RWPE2 (cell line): ENCODE measurements around the gene ESR1.
A peak's percentile ranks its signal among the peaks of the same experiment; 100 is the strongest.

Experiments
- ATAC-seq: fragments of 200-7000 bp; cut with Tn5 transposase; 3 replicates; pipeline ENCODE4 v1.9.1; 2021; ENCODE audit warnings: low read depth
- DNase-seq: peaks from one replicate; pipeline ENCODE4 v3.0.0-alpha.2; 2020; ENCODE audit warnings: low spot score
- H3K27ac ChIP-seq: fragments of 450-650 bp; 2 replicates; pipeline ENCODE4 v1.5.1; 2017; ENCODE audit warnings: mild to moderate bottlenecking; ENCODE audit not compliant: poor library complexity, severe bottlenecking
- H3K27me3 ChIP-seq: fragments of 250-450 bp; sonication (Bioruptor Pico); 2 replicates; pipeline ENCODE4 v1.5.1; 2021; ENCODE audit warnings: mild to moderate bottlenecking, moderate library complexity; ENCODE audit not compliant: insufficient read depth, poor library complexity, severe bottlenecking
- H3K36me3 ChIP-seq: fragments of 250-450 bp; sonication (Bioruptor Pico); 2 replicates; pipeline ENCODE4 v1.5.1; 2020; ENCODE audit warnings: low read depth, mild to moderate bottlenecking, moderate library complexity
- H3K4me1 ChIP-seq: fragments of 250-450 bp; sonication (Bioruptor Pico); 2 replicates; pipeline ENCODE4 v1.5.1; 2021; ENCODE audit warnings: mild to moderate bottlenecking, moderate library complexity; ENCODE audit not compliant: insufficient read depth, poor library complexity, severe bottlenecking
- H3K4me3 ChIP-seq: fragments of 250-450 bp; sonication (Bioruptor Pico); 2 replicates; pipeline ENCODE4 v1.5.1; 2021; ENCODE audit warnings: mild to moderate bottlenecking, moderate library complexity; ENCODE audit not compliant: severe bottlenecking
- H3K9me3 ChIP-seq: fragments of 250-450 bp; sonication (Bioruptor Pico); 2 replicates; pipeline ENCODE4 v1.5.1; 2021; ENCODE audit warnings: mild to moderate bottlenecking, moderate library complexity; ENCODE audit not compliant: severe bottlenecking
- CTCF ChIP-seq: fragments of 450-650 bp; IDR thresholded peaks from one replicate; pipeline ENCODE4 v1.5.1; 2017; ENCODE audit warnings: mild to moderate bottlenecking, moderate library complexity; ENCODE audit not compliant: poor library complexity, severe bottlenecking

Gene ESR1

GRCh38 chr6:152112491-152113261 lies 305.2 kb downstream of the ESR1 start:
- DNase-seq: no peak
- Histone ChIP-seq H3K4me3 (no peak overlapping the region), H3K27ac (no peak overlapping the region), H3K27me3 (no peaks in the 10 kb centered on the region), H3K4me1 (peaks cover 4% of the 10 kb centered on the region), H3K36me3 (no peaks in the 10 kb centered on the region), H3K9me3 (no peaks in the 10 kb centered on the region)
- ATAC-seq: no peak
- TF ChIP-seq CTCF: no peak

GRCh38 chr6:152117156-152118133 lies 310.0 kb downstream of the ESR1 start:
- no peaks in the 10 kb centered on the region for H3K4me1 ChIP-seq
- peaks cover 2% of the 10 kb centered on the region for H3K9me3 ChIP-seq
- ATAC-seq (no peak), DNase-seq (no peak)
- no peaks in the 10 kb centered on the region for H3K36me3 ChIP-seq
- H3K27ac ChIP-seq: no peak overlapping the region
- TF ChIP-seq CTCF: no peak
- no peak overlapping the region for H3K4me3 ChIP-seq
- H3K27me3 ChIP-seq: no peaks in the 10 kb centered on the region

- H3K27me3 ChIP-seq: no peaks in the 10 kb centered on the region
- H3K36me3 ChIP-seq: no peaks in the 10 kb centered on the region
- no peaks in the 10 kb centered on the region for H3K4me1 ChIP-seq
- DNase-seq (no peak), ATAC-seq (no peak)
- H3K27ac ChIP-seq: no peak overlapping the region
- peaks cover 2% of the 10 kb centered on the region for H3K9me3 ChIP-seq
- no peak for TF ChIP-seq CTCF
- H3K4me3 ChIP-seq: no peak overlapping the region
These were observed 310.7 kb downstream of the ESR1 start for GRCh38 chr6:152118224-152118623.

GRCh38 chr6:152118678-152119077 lies 311.2 kb downstream of the ESR1 start:
- Histone ChIP-seq H3K27ac (no peak overlapping the region), H3K27me3 (no peaks in the 10 kb centered on the region), H3K9me3 (peaks cover 2% of the 10 kb centered on the region), H3K36me3 (no peaks in the 10 kb centered on the region), H3K4me3 (no peak overlapping the region), H3K4me1 (no peaks in the 10 kb centered on the region)
- no peak for ATAC-seq
- TF ChIP-seq CTCF: peak; percentile 14
- DNase-seq: no peak
